Measurements from ENCODE around the gene ZFYVE28.

ZFYVE28 gene

GRCh38 chr4:2339458-2340271 lies 78.8 kb downstream of the ZFYVE28 start:
- POLR2A ChIA-PET = no interaction called here
- no peak for DNase-seq (ENCODE audit: extremely low spot score)
- TF ChIP-seq CTCF (IDR thresholded peaks at IDR 0.05; ENCODE audit: control extremely low read depth, extremely low read depth, low read depth, missing control alignments) = no peak
- CTCF ChIA-PET = no interaction called here

GRCh38 chr4:2338754-2339457 lies 79.5 kb downstream of the ZFYVE28 start:
- POLR2A ChIA-PET = no interaction called here
- DNase-seq (ENCODE audit: extremely low spot score) = no peak
- CTCF ChIA-PET = no interaction called here
- no peak for TF ChIP-seq CTCF (IDR thresholded peaks at IDR 0.05; ENCODE audit: control extremely low read depth, extremely low read depth, low read depth, missing control alignments)

GRCh38 chr4:2337896-2338295 lies 80.5 kb downstream of the ZFYVE28 start:
- ChIA-PET CTCF (interaction anchor here (1.3 kb wide), 1 partner anchor 17 kb away, joined by 3 read pairs; no protein-coding TSS in a partner anchor), POLR2A (no interaction called here)
- TF ChIP-seq CTCF (IDR thresholded peaks at IDR 0.05; ENCODE audit: control extremely low read depth, extremely low read depth, low read depth, missing control alignments) = no peak
- DNase-seq (ENCODE audit: extremely low spot score) = no peak

GRCh38 chr4:2337131-2337723 lies 81.2 kb downstream of the ZFYVE28 start:
- no peak for TF ChIP-seq CTCF (IDR thresholded peaks at IDR 0.05; ENCODE audit: control extremely low read depth, extremely low read depth, low read depth, missing control alignments)
- CTCF ChIA-PET = interaction anchor here (1.3 kb wide), 1 partner anchor 16 kb away, joined by 3 read pairs; no protein-coding TSS in a partner anchor
- DNase-seq (ENCODE audit: extremely low spot score) = no peak
- POLR2A ChIA-PET = no interaction called here

GRCh38 chr4:2336659-2337058 lies 81.8 kb downstream of the ZFYVE28 start:
- POLR2A ChIA-PET = no interaction called here
- DNase-seq (ENCODE audit: extremely low spot score) = no peak
- CTCF ChIA-PET = no interaction called here

More at GRCh38 chr4:2336659-2337058, 81.8 kb downstream of the ZFYVE28 start:
- TF ChIP-seq CTCF (IDR thresholded peaks at IDR 0.05; ENCODE audit: control extremely low read depth, extremely low read depth, low read depth, missing control alignments) = no peak
